Mesenchymal stem cell (in vitro differentiated cells and primary cell): Measurements from ENCODE around the gene ULK4.

Experiments used
- DNase-seq: peaks from one replicate; pipeline ENCODE4 v3.0.0-alpha.2; 2013
- H2AFZ ChIP-seq: one replicate; pipeline ENCODE4 v1.6.1; 2013; ENCODE audit warnings: low read depth, mild to moderate bottlenecking, control low read depth, inconsistent platforms, low read length, moderate library complexity
- H2AK5ac ChIP-seq: 2 replicates; pipeline ENCODE4 v1.6.1; 2013; ENCODE audit warnings: low read length, moderate library complexity, mild to moderate bottlenecking, inconsistent platforms; ENCODE audit not compliant: severe bottlenecking
- H2BK120ac ChIP-seq: one replicate; pipeline ENCODE4 v1.6.1; 2013; ENCODE audit warnings: low read depth, mild to moderate bottlenecking, inconsistent platforms, low read length, moderate library complexity
- H2BK12ac ChIP-seq, 2 experiments: one replicate each; pipeline ENCODE4 v1.6.1; 2013; ENCODE audit warnings: inconsistent platforms in 2 of 2, low read length in 2 of 2, mild to moderate bottlenecking in 2 of 2, moderate library complexity in 2 of 2, control low read depth in 1 of 2
- H2BK15ac ChIP-seq: one replicate; pipeline ENCODE4 v1.6.1; 2013; ENCODE audit warnings: mild to moderate bottlenecking, low read depth, inconsistent platforms; ENCODE audit not compliant: poor library complexity, severe bottlenecking
- H2BK5ac ChIP-seq: 2 replicates; pipeline ENCODE4 v1.6.1; 2013; ENCODE audit warnings: low read depth, mild to moderate bottlenecking, low read length, control low read depth, inconsistent platforms; ENCODE audit not compliant: poor library complexity, severe bottlenecking
- H3K14ac ChIP-seq, 2 experiments: one replicate each; pipeline ENCODE4 v1.6.1; 2013; ENCODE audit warnings: inconsistent platforms in 2 of 2, low read length in 2 of 2, control low read depth in 1 of 2, mild to moderate bottlenecking in 1 of 2, moderate library complexity in 1 of 2
- H3K18ac ChIP-seq, 2 experiments: one replicate each; pipeline ENCODE4 v1.6.1; 2013; ENCODE audit warnings: inconsistent platforms in 2 of 2, low read length in 2 of 2, control low read depth in 1 of 2, low read depth in 1 of 2, mild to moderate bottlenecking in 1 of 2
- H3K23ac ChIP-seq, 2 experiments: one replicate each; pipeline ENCODE4 v1.6.1; 2013; ENCODE audit warnings: inconsistent platforms in 2 of 2, low read length in 2 of 2, mild to moderate bottlenecking in 2 of 2, moderate library complexity in 2 of 2, control low read depth in 1 of 2
- H3K27ac ChIP-seq: 2 replicates; pipeline ENCODE4 v1.5.1; 2013; ENCODE audit warnings: mild to moderate bottlenecking, moderate library complexity, low read length, control low read depth, inconsistent platforms; ENCODE audit not compliant: poor library complexity, severe bottlenecking
- H3K27me3 ChIP-seq, 2 experiments: 2 replicates each; pipeline versions ENCODE4 v1.6.1 to v1.7.0; 2013; ENCODE audit warnings: low read length in 2 of 2, mild to moderate bottlenecking in 2 of 2, moderate library complexity in 2 of 2, control low read depth in 1 of 2, inconsistent platforms in 1 of 2; ENCODE audit not compliant: control insufficient read depth in 1 of 2, insufficient read depth in 1 of 2
- H3K36me3 ChIP-seq, 2 experiments: 2 replicates each; pipeline versions ENCODE4 v1.6.1 to v1.7.0; 2013; ENCODE audit warnings: low read length in 2 of 2, control low read depth in 1 of 2, inconsistent platforms in 1 of 2, low read depth in 1 of 2, mild to moderate bottlenecking in 1 of 2; ENCODE audit not compliant: insufficient read depth in 2 of 2, control insufficient read depth in 1 of 2
- H3K4ac ChIP-seq, 2 experiments: one replicate each; pipeline ENCODE4 v1.6.1; 2013; ENCODE audit warnings: inconsistent platforms in 2 of 2, low read length in 2 of 2, mild to moderate bottlenecking in 2 of 2, moderate library complexity in 2 of 2, control low read depth in 1 of 2, low read depth in 1 of 2
- H3K4me1 ChIP-seq: 2 replicates; pipeline ENCODE4 v1.6.1; 2013; ENCODE audit warnings: low read depth, low read length, control low read depth; ENCODE audit not compliant: control insufficient read depth, insufficient read depth
- H3K4me2 ChIP-seq: 2 replicates; pipeline ENCODE4 v1.6.1; 2013; ENCODE audit warnings: low read length, mild to moderate bottlenecking, inconsistent platforms; ENCODE audit not compliant: poor library complexity, severe bottlenecking
- H3K4me3 ChIP-seq, 2 experiments: 2 replicates each; pipeline versions ENCODE4 v1.5.1 to v1.7.0; 2013; ENCODE audit warnings: low read length in 2 of 2, mild to moderate bottlenecking in 2 of 2, control low read depth in 1 of 2, low read depth in 1 of 2; ENCODE audit not compliant: insufficient read depth in 1 of 2
- H3K79me1 ChIP-seq: replicated peaks from 2 replicates; pipeline ENCODE4 v1.6.1; 2013; ENCODE audit warnings: mild to moderate bottlenecking, control low read depth, low read length, inconsistent platforms; ENCODE audit not compliant: poor library complexity, severe bottlenecking
- H3K9ac ChIP-seq: 2 replicates; pipeline ENCODE4 v1.7.0; 2013; ENCODE audit warnings: mild to moderate bottlenecking, low read length, moderate library complexity
- H3K9me3 ChIP-seq: 2 replicates; pipeline ENCODE4 v1.7.0; 2013; ENCODE audit warnings: mild to moderate bottlenecking, low read length; ENCODE audit not compliant: control insufficient read depth
- H4K8ac ChIP-seq: one replicate; pipeline ENCODE4 v1.6.1; 2013; ENCODE audit warnings: inconsistent platforms, mild to moderate bottlenecking, low read length, moderate library complexity
- H4K91ac ChIP-seq: one replicate; pipeline ENCODE4 v1.6.1; 2013; ENCODE audit warnings: mild to moderate bottlenecking, low read length, inconsistent platforms
- WGBS: methylation state at CpG from one replicate; pipeline ENCODE4 v1.1.7; 2013; ENCODE audit warnings: mixed read lengths; 5-methylcytosine and 5-hydroxymethylcytosine counted together

The ULK4 gene

GRCh38 chr3:41223078-41223477 is 738.8 kb downstream of the ULK4 start:
- Histone ChIP-seq H2BK12ac (no peak overlapping the region), H2BK15ac (no peak overlapping the region), H2AFZ (no peak overlapping the region), H3K9me3 (no peaks in the 10 kb centered on the region), H2BK120ac (no peak overlapping the region), H3K23ac (no peak overlapping the region), H2AK5ac (no peak overlapping the region), H2BK5ac (no peak overlapping the region), H3K4me3 (no peak overlapping the region), H3K27ac (no peak overlapping the region), H3K9ac (no peak overlapping the region), H3K27me3 (no peaks in the 10 kb centered on the region), H4K8ac (no peak overlapping the region), H4K91ac (no peak overlapping the region), H3K79me1 (peaks cover 6% of the 10 kb centered on the region), H3K4ac (no peak overlapping the region), H3K4me1 (peaks cover 6% of the 10 kb centered on the region), H3K36me3 (peaks cover 13 to 38% of the 10 kb centered on the region in 2 experiments), H3K4me2 (no peak overlapping the region), H3K18ac (no peak overlapping the region), H3K14ac (no peak overlapping the region)
- DNase-seq, result no peak
- whole genome bisulfite sequencing, result 100% methylated on average over 1 of the region's 2 CpGs

GRCh38 chr3:41222501-41222900 is 739.4 kb downstream of the ULK4 start:
- Histone ChIP-seq H2BK15ac (no peak overlapping the region), H3K36me3 (peaks cover 13 to 32% of the 10 kb centered on the region in 2 experiments), H3K9ac (no peak overlapping the region), H3K4me1 (peaks cover 6% of the 10 kb centered on the region), H3K23ac (no peak overlapping the region), H2BK5ac (no peak overlapping the region), H4K8ac (no peak overlapping the region), H2BK12ac (no peak overlapping the region), H3K4me2 (no peak overlapping the region), H2AK5ac (no peak overlapping the region), H3K27me3 (no peaks in the 10 kb centered on the region), H4K91ac (no peak overlapping the region), H3K79me1 (peaks cover 6% of the 10 kb centered on the region), H3K14ac (no peak overlapping the region), H2BK120ac (no peak overlapping the region), H3K18ac (no peak overlapping the region), H3K27ac (no peak overlapping the region), H3K4me3 (no peak overlapping the region), H2AFZ (no peak overlapping the region), H3K9me3 (no peaks in the 10 kb centered on the region), H3K4ac (no peak overlapping the region)
- no peak for DNase-seq
- 100% methylated on average over 3 of the region's 3 CpGs for WGBS

DNA sequence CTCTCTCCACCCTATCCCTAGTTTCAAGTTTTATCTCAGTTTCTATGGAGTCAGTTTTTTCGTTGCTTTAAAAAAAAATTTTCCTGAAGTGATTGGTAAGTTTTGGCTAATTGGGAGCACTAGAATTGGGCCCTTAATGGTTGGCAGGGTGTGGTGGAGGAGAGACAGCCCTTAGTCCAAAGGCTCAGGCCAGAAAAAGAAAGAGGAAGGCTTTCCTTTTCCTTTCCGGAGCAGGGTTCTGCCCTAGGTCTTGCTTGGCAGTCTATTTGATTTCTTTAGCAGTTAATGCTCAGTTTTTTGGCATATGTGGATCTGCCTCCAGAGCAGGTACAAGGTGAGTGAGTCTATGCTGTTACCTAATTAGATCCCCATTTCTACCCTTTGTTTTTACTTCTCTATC is 739.9 kb downstream of the ULK4 start:
- Histone ChIP-seq H3K18ac (no peak overlapping the region), H2BK15ac (no peak overlapping the region), H2AFZ (no peak overlapping the region), H3K4me3 (no peak overlapping the region), H3K36me3 (peaks cover 13 to 27% of the 10 kb centered on the region in 2 experiments), H2BK12ac (no peak overlapping the region), H3K4me1 (peaks cover 7% of the 10 kb centered on the region), H3K79me1 (peaks cover 6% of the 10 kb centered on the region), H3K4ac (no peak overlapping the region), H3K14ac (no peak overlapping the region), H3K27ac (no peak overlapping the region), H2BK120ac (no peak overlapping the region), H2AK5ac (no peak overlapping the region), H2BK5ac (no peak overlapping the region), H3K9me3 (no peaks in the 10 kb centered on the region), H3K27me3 (no peaks in the 10 kb centered on the region), H3K4me2 (no peak overlapping the region), H4K8ac (no peak overlapping the region), H3K9ac (peak overlapping the region; percentile 26), H4K91ac (no peak overlapping the region), H3K23ac (no peak overlapping the region)
- WGBS, result 92% methylated on average over 2 of the region's 2 CpGs
- no peak for DNase-seq

DNA sequence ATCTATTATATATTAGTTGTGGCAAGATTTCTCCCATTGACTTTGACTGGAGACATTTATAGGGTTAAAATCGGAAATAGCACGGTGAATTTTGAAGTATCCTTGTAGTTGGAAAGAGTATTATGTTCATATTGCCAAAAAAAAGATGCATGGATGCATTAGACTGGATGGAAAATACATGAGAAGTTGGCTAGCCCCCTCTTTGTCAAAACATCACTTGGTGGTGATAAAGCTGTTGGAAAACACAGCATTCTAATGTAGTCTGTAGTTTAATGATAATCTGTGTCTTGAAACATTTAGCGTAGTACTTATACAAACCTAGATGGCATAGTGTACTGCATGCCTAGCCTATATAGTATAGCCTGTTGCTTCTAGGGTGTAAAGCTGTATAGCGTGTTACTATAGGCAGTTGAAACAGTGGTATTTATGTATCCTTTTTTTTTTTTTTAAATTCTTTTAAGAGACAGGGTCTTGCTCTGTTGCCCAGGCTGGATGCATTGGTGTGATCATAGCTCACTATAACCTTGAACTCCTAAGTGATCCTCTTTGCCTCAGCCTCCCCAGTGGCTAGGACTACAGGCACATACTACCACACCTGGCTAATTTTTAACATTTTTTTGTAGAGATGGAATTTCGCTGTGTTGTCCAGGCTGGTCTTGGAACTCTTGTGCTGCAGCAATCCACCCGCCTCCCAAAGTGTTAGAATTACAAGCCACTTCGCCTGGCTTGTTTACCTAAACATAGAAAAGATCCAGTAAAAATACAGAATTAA is 740.8 kb downstream of the ULK4 start:
- Histone ChIP-seq H3K27ac (no peak overlapping the region), H3K9me3 (no peaks in the 10 kb centered on the region), H2BK15ac (no peak overlapping the region), H3K4me2 (no peak overlapping the region), H3K79me1 (peaks cover 6% of the 10 kb centered on the region), H2AK5ac (no peak overlapping the region), H2BK12ac (no peak overlapping the region), H2BK5ac (no peak overlapping the region), H4K8ac (no peak overlapping the region), H3K23ac (no peak overlapping the region), H3K18ac (no peak overlapping the region), H2AFZ (no peak overlapping the region), H3K4me3 (no peak overlapping the region), H3K4ac (no peak overlapping the region), H2BK120ac (no peak overlapping the region), H3K36me3 (peaks cover 12 to 21% of the 10 kb centered on the region in 2 experiments), H3K9ac (no peak overlapping the region), H3K27me3 (no peaks in the 10 kb centered on the region), H3K14ac (no peak overlapping the region), H3K4me1 (peaks cover 7% of the 10 kb centered on the region), H4K91ac (no peak overlapping the region)
- DNase-seq, result no peak
- 99% methylated on average over 5 of the region's 7 CpGs for WGBS
